Measurements from ENCODE around the gene CAMSAP1. TPM values are rescaled to one million over a fixed set of nuclear protein-coding genes. Genes with fewer than 3 reads are reported as not detected.

Gene CAMSAP1
- total RNA-seq, 4 donors from 2014 or later, result 32.2 to 46.1 (median 34.0) TPM

- TF ChIP-seq POLR2A (IDR thresholded peaks at IDR 0.05) (no peak), CTCF (IDR thresholded peaks at IDR 0.05) (no peak)
Measured at GRCh38 chr9:135783540-135784245, 123.7 kb downstream of the CAMSAP1 start.

GRCh38 chr9:135782946-135783345 lies 124.4 kb downstream of the CAMSAP1 start:
- intact Hi-C loops (cut with DNase I; ENCODE audit: low total_unique reads), result no loop called here
- 86 to 90% methylated on average over 24 of the region's 24 CpGs for whole genome bisulfite sequencing, 2 donors
- no peak for DNase-seq (ENCODE audit: low spot score in 2 of 2)
- H3K4me3 ChIP-seq (ENCODE audit: low read depth, poor library complexity, severe bottlenecking), result no peak overlapping the region
- TF ChIP-seq POLR2A (IDR thresholded peaks at IDR 0.05) (no peak), CTCF (IDR thresholded peaks at IDR 0.05) (no peak)

More at GRCh38 chr9:135783540-135784245, 123.7 kb downstream of the CAMSAP1 start:
- intact Hi-C loops (cut with DNase I; ENCODE audit: low total_unique reads), result no loop called here
- WGBS, 2 donors, result 82 to 83% methylated on average over 23 to 26 of the region's 30 CpGs
- DNase-seq (ENCODE audit: low spot score in 2 of 2), result no peak
- H3K4me3 ChIP-seq (ENCODE audit: low read depth, poor library complexity, severe bottlenecking), result no peak overlapping the region

- intact Hi-C loops (cut with DNase I; ENCODE audit: low total_unique reads), result no loop called here
- TF ChIP-seq POLR2A (IDR thresholded peaks at IDR 0.05) (no peak), CTCF (IDR thresholded peaks at IDR 0.05) (no peak)
- H3K4me3 ChIP-seq (ENCODE audit: low read depth, poor library complexity, severe bottlenecking), result no peak overlapping the region
- 74 to 84% methylated on average over 11 to 21 of the region's 21 CpGs for WGBS, 2 donors
- DNase-seq (ENCODE audit: low spot score in 2 of 2), result no peak
Measured at GRCh38 chr9:135780626-135781025, 126.7 kb downstream of the CAMSAP1 start.

GRCh38 chr9:135780086-135780485 lies 127.3 kb downstream of the CAMSAP1 start:
- DNase-seq (ENCODE audit: low spot score in 2 of 2), result no peak
- TF ChIP-seq POLR2A (IDR thresholded peaks at IDR 0.05) (no peak), CTCF (IDR thresholded peaks at IDR 0.05) (no peak)
- H3K4me3 ChIP-seq (ENCODE audit: low read depth, poor library complexity, severe bottlenecking), result no peak overlapping the region
- 93 to 94% methylated on average over 7 to 16 of the region's 16 CpGs for WGBS, 2 donors
- intact Hi-C loops (cut with DNase I; ENCODE audit: low total_unique reads), result no loop called here

- no peak for TF ChIP-seq CTCF (IDR thresholded peaks at IDR 0.05)
- TF ChIP-seq POLR2A (IDR thresholded peaks at IDR 0.05), result no peak
- intact Hi-C loops (cut with DNase I; ENCODE audit: low total_unique reads), result no loop called here
- WGBS, 2 donors, result 82 to 97% methylated on average over 14 of the region's 14 CpGs
- no peak overlapping the region for H3K4me3 ChIP-seq (ENCODE audit: low read depth, poor library complexity, severe bottlenecking)
- no peak for DNase-seq (ENCODE audit: low spot score in 2 of 2)
Measured at GRCh38 chr9:135779571-135779970, 127.8 kb downstream of the CAMSAP1 start.

GRCh38 chr9:135778421-135778820 lies 128.9 kb downstream of the CAMSAP1 start:
- no peak overlapping the region for H3K4me3 ChIP-seq (ENCODE audit: low read depth, poor library complexity, severe bottlenecking)
- no peak for DNase-seq (ENCODE audit: low spot score in 2 of 2)
- TF ChIP-seq CTCF (IDR thresholded peaks at IDR 0.05) (no peak), POLR2A (IDR thresholded peaks at IDR 0.05) (no peak)
- 90 to 95% methylated on average over 12 to 19 of the region's 19 CpGs for WGBS, 2 donors
- intact Hi-C loops (cut with DNase I; ENCODE audit: low total_unique reads), result no loop called here

Data from lower leg skin (tissue), 4 donors.